ENCODE results near the gene C11orf52.

GRCh38 chr11:111974446-111974845, 55.7 kb downstream of the C11orf52 start:
- TF ChIP-seq BCL6B (tag by site-specific recombination; IDR thresholded peaks at IDR 0.05) (no peak), ZNF639 (tag by site-specific recombination; IDR thresholded peaks at IDR 0.05) (no peak), CTCF (tag by site-specific recombination; IDR thresholded peaks at IDR 0.05) (no peak), HOXD13 (CRISPR knock-in tag; IDR thresholded peaks at IDR 0.05; ENCODE audit: borderline replicate concordance) (no peak)

Data from HEK293 (cell line).